ENCODE results near the gene TXNDC9.

DNA sequence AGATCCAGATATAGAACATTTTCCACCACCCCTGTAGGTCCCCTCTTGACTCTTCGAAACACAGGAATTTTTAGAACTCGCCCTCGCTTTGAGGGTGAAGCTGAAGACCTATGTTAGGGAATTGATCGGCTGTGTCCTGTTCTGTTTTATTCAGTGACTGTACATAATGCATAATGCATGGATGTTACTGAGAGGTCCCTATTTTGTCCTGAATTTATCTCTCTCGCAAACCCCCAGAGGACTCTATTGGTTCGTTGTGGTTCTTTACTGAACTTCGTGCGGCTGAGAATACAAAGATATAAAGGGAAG lies 625 bp upstream of the TXNDC9 start:
- TF ChIP-seq FOXA1 (IDR thresholded peaks at IDR 0.05) (no peak), SP1 (IDR thresholded peaks at IDR 0.05) (no peak), FOXK2 (IDR thresholded peaks at IDR 0.05) (no peak), L3MBTL2 (conservative IDR thresholded peaks at IDR 0.05) (no peak), ARNT (IDR thresholded peaks at IDR 0.05) (no peak), FOXM1 (IDR thresholded peaks at IDR 0.05; ENCODE audit: borderline replicate concordance) (no peak), NFRKB (IDR thresholded peaks at IDR 0.05) (no peak), SUZ12 (IDR thresholded peaks at IDR 0.05) (no peak), BHLHE40 (IDR thresholded peaks at IDR 0.05; ENCODE audit: borderline replicate concordance) (no peak), HDGF (IDR thresholded peaks at IDR 0.05; ENCODE audit: borderline replicate concordance) (no peak), TARDBP (IDR thresholded peaks at IDR 0.05) (no peak), ZNF384 (IDR thresholded peaks at IDR 0.05) (no peak)
- TF ChIP-seq, protein P1, sequence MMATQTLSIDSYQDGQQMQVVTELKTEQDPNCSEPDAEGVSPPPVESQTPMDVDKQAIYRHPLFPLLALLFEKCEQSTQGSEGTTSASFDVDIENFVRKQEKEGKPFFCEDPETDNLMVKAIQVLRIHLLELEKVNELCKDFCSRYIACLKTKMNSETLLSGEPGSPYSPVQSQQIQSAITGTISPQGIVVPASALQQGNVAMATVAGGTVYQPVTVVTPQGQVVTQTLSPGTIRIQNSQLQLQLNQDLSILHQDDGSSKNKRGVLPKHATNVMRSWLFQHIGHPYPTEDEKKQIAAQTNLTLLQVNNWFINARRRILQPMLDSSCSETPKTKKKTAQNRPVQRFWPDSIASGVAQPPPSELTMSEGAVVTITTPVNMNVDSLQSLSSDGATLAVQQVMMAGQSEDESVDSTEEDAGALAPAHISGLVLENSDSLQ (IDR thresholded peaks at IDR 0.05): no peak
